IPS DF 19.7 (cell line): ENCODE results near the gene G3BP2.

Experiments used
- DNase-seq: peaks from one replicate; pipeline ENCODE4 v3.0.0-alpha.2; 2013; ENCODE audit warnings: low read depth, low spot score

The G3BP2 gene

GRCh38 chr4:75637827-75638226 lies 35.4 kb downstream of the G3BP2 start:
- no peak for DNase-seq

- no peak for DNase-seq
Observed at GRCh38 chr4:75637176-75637575, 36.0 kb downstream of the G3BP2 start.

GRCh38 chr4:75634951-75635350 lies 38.3 kb downstream of the G3BP2 start:
- no peak for DNase-seq

- DNase-seq = no peak
Observed at GRCh38 chr4:75634281-75634680, 38.9 kb downstream of the G3BP2 start.

GRCh38 chr4:75633846-75634245 lies 39.4 kb downstream of the G3BP2 start:
- no peak for DNase-seq

GRCh38 chr4:75630937-75631329 lies 42.3 kb downstream of the G3BP2 start:
- DNase-seq = no peak

GRCh38 chr4:75630174-75630936 lies 42.9 kb downstream of the G3BP2 start, which contains the start of gene CDKL2:
TSS of gene CDKL2 (minus strand) at chr4:75630528. CDS start at chr4:75625988, 4,540 bp downstream.
- peak; percentile 63 for DNase-seq

- no peak for DNase-seq
Observed at GRCh38 chr4:75629239-75629638, 44.0 kb downstream of the G3BP2 start.

GRCh38 chr4:75623026-75623425 lies 50.2 kb downstream of the G3BP2 start:
- DNase-seq = no peak

GRCh38 chr4:75621715-75622114 lies 51.5 kb downstream of the G3BP2 start:
- no peak for DNase-seq

GRCh38 chr4:75612306-75612705 lies 60.9 kb downstream of the G3BP2 start:
- DNase-seq = no peak

- no peak for DNase-seq
Observed at GRCh38 chr4:75605928-75606327, 67.3 kb downstream of the G3BP2 start.

GRCh38 chr4:75599647-75600046 lies 73.6 kb downstream of the G3BP2 start:
- DNase-seq = no peak

GRCh38 chr4:75598390-75598789 lies 74.8 kb downstream of the G3BP2 start:
- DNase-seq = no peak

GRCh38 chr4:75596061-75596460 lies 77.2 kb downstream of the G3BP2 start:
- no peak for DNase-seq

- DNase-seq = no peak
Observed at GRCh38 chr4:75593393-75593792, 79.8 kb downstream of the G3BP2 start.
